ENCODE results near the gene RNF31.

RNF31 gene

DNA sequence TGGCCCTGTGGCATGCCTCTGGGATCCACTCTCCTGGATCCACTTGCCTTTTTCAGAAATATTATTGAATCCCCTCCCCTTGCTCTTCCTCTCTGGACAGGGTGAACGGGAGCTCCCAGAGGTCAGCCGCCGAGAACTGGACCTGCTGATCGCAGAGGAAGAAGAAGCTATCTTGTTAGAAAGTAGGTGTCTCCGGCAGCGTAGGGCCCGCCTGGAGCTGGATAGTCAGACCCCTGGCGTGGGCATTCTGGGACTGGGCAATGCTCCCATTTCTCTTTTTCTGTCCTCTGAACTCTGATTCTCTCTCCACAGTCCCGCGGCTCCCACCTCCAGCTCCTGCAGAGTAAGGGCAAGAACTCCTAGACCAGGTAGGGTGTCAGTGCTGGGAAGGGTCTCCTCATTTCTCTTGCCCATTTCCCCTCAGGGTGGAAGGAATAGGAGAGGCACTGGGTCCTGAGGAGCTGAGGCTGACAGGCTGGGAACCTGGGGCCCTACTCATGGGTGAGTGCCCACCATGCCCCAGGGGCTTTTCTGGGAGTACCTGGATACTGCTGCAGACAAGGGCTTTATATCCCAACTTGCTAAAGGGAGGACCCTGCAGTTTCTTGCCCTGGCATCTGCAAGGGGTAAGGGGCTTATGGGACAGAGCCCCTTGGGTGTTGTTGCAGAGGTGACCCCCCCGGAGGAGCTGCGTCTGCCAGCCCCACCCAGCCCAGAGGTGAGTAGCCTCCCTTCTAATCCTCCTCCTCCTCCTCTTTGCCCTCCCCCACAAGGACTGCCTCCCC is 29.9 kb downstream of the RNF31 start:
- H3K36me3 ChIP-seq (ENCODE audit: control insufficient read depth, low read length) = peaks cover 43% of the 10 kb centered on the region
- H3K27ac ChIP-seq (ENCODE audit: low read depth, low read length) = no peak overlapping the region
- H3K27me3 ChIP-seq (ENCODE audit: control insufficient read depth, low read length) = no peaks in the 10 kb centered on the region

DNA sequence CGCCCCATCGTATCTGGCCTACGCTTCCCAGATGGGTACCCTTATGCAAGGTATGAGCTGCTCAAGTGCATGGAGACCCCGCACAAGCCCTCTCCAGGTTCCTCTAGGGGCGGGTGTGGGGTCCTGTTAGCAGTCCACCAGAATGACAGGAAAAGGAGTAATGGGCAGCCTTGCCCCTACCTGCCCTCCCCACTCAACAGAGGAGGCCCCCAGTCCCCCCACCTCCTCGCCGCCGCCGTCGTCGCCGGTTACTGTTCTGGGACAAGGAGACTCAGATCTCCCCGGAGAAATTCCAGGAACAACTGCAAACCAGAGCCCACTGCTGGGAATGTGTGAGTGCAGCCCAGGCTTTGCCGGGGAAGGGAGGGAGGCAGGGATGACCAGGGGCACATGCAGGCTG is 30.6 kb downstream of the RNF31 start:
- peaks cover 50% of the 10 kb centered on the region for H3K36me3 ChIP-seq (ENCODE audit: control insufficient read depth, low read length)
- H3K9me2 ChIP-seq (replicated peaks; ENCODE audit: control insufficient read depth, low read length) = no peaks in the 10 kb centered on the region
- H3K27me3 ChIP-seq (ENCODE audit: control insufficient read depth, low read length) = no peaks in the 10 kb centered on the region
- no peaks in the 10 kb centered on the region for H3K79me2 ChIP-seq (ENCODE audit: control insufficient read depth, low read length)
- no peaks in the 10 kb centered on the region for H4K20me1 ChIP-seq (ENCODE audit: control insufficient read depth, insufficient read depth, low read depth, low read length)
- H3K4me1 ChIP-seq (ENCODE audit: control insufficient read depth, low read length) = no peaks in the 10 kb centered on the region
- TF ChIP-seq, protein P1, sequence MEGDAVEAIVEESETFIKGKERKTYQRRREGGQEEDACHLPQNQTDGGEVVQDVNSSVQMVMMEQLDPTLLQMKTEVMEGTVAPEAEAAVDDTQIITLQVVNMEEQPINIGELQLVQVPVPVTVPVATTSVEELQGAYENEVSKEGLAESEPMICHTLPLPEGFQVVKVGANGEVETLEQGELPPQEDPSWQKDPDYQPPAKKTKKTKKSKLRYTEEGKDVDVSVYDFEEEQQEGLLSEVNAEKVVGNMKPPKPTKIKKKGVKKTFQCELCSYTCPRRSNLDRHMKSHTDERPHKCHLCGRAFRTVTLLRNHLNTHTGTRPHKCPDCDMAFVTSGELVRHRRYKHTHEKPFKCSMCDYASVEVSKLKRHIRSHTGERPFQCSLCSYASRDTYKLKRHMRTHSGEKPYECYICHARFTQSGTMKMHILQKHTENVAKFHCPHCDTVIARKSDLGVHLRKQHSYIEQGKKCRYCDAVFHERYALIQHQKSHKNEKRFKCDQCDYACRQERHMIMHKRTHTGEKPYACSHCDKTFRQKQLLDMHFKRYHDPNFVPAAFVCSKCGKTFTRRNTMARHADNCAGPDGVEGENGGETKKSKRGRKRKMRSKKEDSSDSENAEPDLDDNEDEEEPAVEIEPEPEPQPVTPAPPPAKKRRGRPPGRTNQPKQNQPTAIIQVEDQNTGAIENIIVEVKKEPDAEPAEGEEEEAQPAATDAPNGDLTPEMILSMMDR (IDR thresholded peaks at IDR 0.05; ENCODE audit: low read depth, low read length, poor library complexity, severe bottlenecking) = no peak
- no peak for TF ChIP-seq EZH2phosphoT487 (IDR thresholded peaks at IDR 0.05; ENCODE audit: borderline replicate concordance, low read length)
- peaks cover 5% of the 10 kb centered on the region; the same call in 1 of the 2 replicates for H3F3A ChIP-seq (ENCODE audit: control insufficient read depth, insufficient read depth)
- H3K4me3 ChIP-seq (ENCODE audit: low read length) = no peak overlapping the region
- no peak overlapping the region for H3K27ac ChIP-seq (ENCODE audit: low read depth, low read length)
- H3K4me2 ChIP-seq (ENCODE audit: low read length) = no peak overlapping the region
- no peaks in the 10 kb centered on the region for H3K9me3 ChIP-seq (ENCODE audit: control insufficient read depth, insufficient read depth, low read length)

More for the DNA sequence above, 29.9 kb downstream of the RNF31 start:
- H4K20me1 ChIP-seq (ENCODE audit: control insufficient read depth, insufficient read depth, low read depth, low read length) = no peaks in the 10 kb centered on the region
- H3K9me3 ChIP-seq (ENCODE audit: control insufficient read depth, insufficient read depth, low read length) = no peaks in the 10 kb centered on the region
- peaks cover 5% of the 10 kb centered on the region; the same call in 1 of the 2 replicates for H3F3A ChIP-seq (ENCODE audit: control insufficient read depth, insufficient read depth)
- H3K4me3 ChIP-seq (ENCODE audit: low read length) = no peak overlapping the region
- H3K4me1 ChIP-seq (ENCODE audit: control insufficient read depth, low read length) = peaks cover 4% of the 10 kb centered on the region
- no peak for TF ChIP-seq EZH2phosphoT487 (IDR thresholded peaks at IDR 0.05; ENCODE audit: borderline replicate concordance, low read length)
- TF ChIP-seq, protein P1 (IDR thresholded peaks at IDR 0.05; ENCODE audit: low read depth, low read length, poor library complexity, severe bottlenecking) = no peak
- no peaks in the 10 kb centered on the region for H3K9me2 ChIP-seq (replicated peaks; ENCODE audit: control insufficient read depth, low read length)
- no peaks in the 10 kb centered on the region; the same call in 1 of the 2 replicates for H3K79me2 ChIP-seq (ENCODE audit: control insufficient read depth, low read length)
- no peak overlapping the region for H3K4me2 ChIP-seq (ENCODE audit: low read length)

DNA sequence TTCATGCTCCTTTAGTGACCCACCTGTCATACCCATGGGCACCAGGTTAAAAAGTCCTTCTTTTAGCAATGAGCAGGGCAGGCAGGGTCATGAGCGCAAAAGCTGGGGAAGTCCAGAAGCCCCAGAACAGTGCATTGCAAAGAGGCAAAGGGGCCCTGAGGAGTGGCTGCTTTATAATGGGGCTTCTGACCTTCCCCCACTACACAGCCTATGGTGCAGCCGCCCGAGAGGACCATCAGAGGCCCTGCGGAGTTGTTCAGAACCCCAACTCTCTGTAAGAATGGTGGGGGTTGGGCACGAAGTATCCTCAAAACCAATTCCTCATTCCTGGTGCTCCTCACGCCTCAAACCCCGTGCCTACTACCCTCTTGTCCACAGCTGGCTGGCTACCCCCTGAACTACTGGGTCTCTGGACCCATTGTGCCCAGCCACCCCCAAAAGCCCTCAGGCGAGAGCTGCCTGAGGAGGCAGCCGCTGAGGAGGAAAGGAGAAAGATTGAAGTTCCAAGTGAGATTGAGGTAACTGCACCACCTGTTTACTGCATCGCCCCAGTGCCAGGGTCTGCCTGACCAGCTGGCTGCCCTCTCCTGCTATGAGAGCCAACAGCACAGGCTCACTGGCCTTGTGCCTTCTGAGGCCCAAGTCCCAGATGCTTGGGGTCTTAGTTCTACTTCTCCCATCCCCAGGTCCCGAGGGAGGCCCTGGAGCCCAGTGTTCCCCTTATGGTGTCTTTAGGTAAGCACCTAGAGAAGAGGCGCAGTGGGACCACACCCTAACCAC is 31.3 kb downstream of the RNF31 start:
- TF ChIP-seq, protein P1 (IDR thresholded peaks at IDR 0.05; ENCODE audit: low read depth, low read length, poor library complexity, severe bottlenecking) = no peak
- TF ChIP-seq EZH2phosphoT487 (IDR thresholded peaks at IDR 0.05; ENCODE audit: borderline replicate concordance, low read length) = no peak
- peaks cover 5% of the 10 kb centered on the region; the same call in 1 of the 2 replicates for H3F3A ChIP-seq (ENCODE audit: control insufficient read depth, insufficient read depth)
- no peaks in the 10 kb centered on the region for H3K9me2 ChIP-seq (replicated peaks; ENCODE audit: control insufficient read depth, low read length)
- H3K36me3 ChIP-seq (ENCODE audit: control insufficient read depth, low read length) = peaks cover 57% of the 10 kb centered on the region
- no peaks in the 10 kb centered on the region for H3K4me1 ChIP-seq (ENCODE audit: control insufficient read depth, low read length)
- no peaks in the 10 kb centered on the region for H3K27me3 ChIP-seq (ENCODE audit: control insufficient read depth, low read length)
- no peak overlapping the region for H3K4me2 ChIP-seq (ENCODE audit: low read length)
- no peaks in the 10 kb centered on the region for H4K20me1 ChIP-seq (ENCODE audit: control insufficient read depth, insufficient read depth, low read depth, low read length)
- no peak overlapping the region for H3K27ac ChIP-seq (ENCODE audit: low read depth, low read length)
- no peak overlapping the region for H3K4me3 ChIP-seq (ENCODE audit: low read length)
- H3K9me3 ChIP-seq (ENCODE audit: control insufficient read depth, insufficient read depth, low read length) = no peaks in the 10 kb centered on the region
- H3K79me2 ChIP-seq (ENCODE audit: control insufficient read depth, low read length) = no peaks in the 10 kb centered on the region
